Left ventricle myocardium inferior (tissue), 1 donor: ENCODE data around the gene THSD4. TPM values are rescaled to one million over a fixed set of nuclear protein-coding genes. Genes with fewer than 3 reads are reported as not detected.

Source experiments
- DNase-seq: peaks from one replicate; pipeline ENCODE4 v3.0.0-alpha.2; 2020
- H3K27ac ChIP-seq: fragments of 200-600 bp; replicated peaks from 2 replicates; pipeline ENCODE4 v1.8.0; 2021
- H3K27me3 ChIP-seq: fragments of 200-600 bp; 2 replicates; pipeline ENCODE4 v1.8.0; 2021; ENCODE audit warnings: low read depth
- H3K36me3 ChIP-seq: fragments of 200-600 bp; 2 replicates; pipeline ENCODE4 v1.8.0; 2021
- H3K4me1 ChIP-seq: fragments of 200-600 bp; 2 replicates; pipeline ENCODE4 v1.8.0; 2021
- H3K4me3 ChIP-seq: fragments of 200-600 bp; 2 replicates; pipeline ENCODE4 v1.8.0; 2021; ENCODE audit warnings: mild to moderate bottlenecking, moderate library complexity
- H3K9me3 ChIP-seq: fragments of 200-600 bp; replicated peaks from 2 replicates; pipeline ENCODE4 v1.8.0; 2021
- intact Hi-C: fragments of 100-400 bp; cut with micrococcal nuclease; formaldehyde crosslinking; loops from one replicate; pipeline ENCODE4 v1.11.0; 2022
- total RNA-seq: library from RNA; stranded (reverse); fragmentation: NEBNext Ultra II Directional; extraction: Animal tissue kit (Norgen Biotek cat#: 25700); gene quantifications from one replicate; pipeline ENCODE4 v1.2.1, GENCODE V29; 2021
- TF ChIP-seq, protein P1 (sequence below): fragments of 200-600 bp; IDR thresholded peaks from 2 replicates; pipeline ENCODE4 v1.8.0; 2021; ENCODE audit warnings: antibody characterized with exemption, mild to moderate bottlenecking, borderline replicate concordance
- donor health status: DM: no; HTN: yes; CAD: no; lungs with severe emphysema.

Gene THSD4
- total RNA-seq, 1 donor from 2014 or later: 95.8 TPM

DNA sequence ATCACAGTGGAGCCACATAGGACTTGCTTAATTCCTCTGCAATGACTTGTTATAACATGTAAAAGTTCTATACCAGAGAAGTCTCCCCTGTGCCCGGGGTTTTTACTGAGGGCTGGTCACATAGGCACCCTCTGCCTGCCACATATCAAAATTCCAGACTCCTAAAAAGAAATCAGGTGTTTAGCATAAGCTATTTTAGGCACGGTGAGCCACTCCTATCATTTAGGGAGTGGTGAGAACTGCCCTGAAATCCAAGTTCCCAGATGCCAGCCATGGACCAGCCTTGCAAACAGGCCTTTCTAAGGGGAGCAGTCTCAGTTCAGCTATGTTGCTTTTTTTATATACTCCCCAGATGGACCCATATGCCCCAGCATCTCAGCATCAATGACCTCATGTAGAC, 130.3 kb downstream of the THSD4 start:
- H3K27me3 ChIP-seq: no peaks in the 10 kb centered on the region
- peak overlapping the region; percentile 79 for H3K27ac ChIP-seq
- no peak overlapping the region for H3K4me3 ChIP-seq
- H3K36me3 ChIP-seq: peaks cover 8% of the 10 kb centered on the region
- intact Hi-C loops: no loop called here
- DNase-seq: no peak
- no peaks in the 10 kb centered on the region for H3K9me3 ChIP-seq
- H3K4me1 ChIP-seq: peaks cover 31% of the 10 kb centered on the region
- TF ChIP-seq, protein P1, sequence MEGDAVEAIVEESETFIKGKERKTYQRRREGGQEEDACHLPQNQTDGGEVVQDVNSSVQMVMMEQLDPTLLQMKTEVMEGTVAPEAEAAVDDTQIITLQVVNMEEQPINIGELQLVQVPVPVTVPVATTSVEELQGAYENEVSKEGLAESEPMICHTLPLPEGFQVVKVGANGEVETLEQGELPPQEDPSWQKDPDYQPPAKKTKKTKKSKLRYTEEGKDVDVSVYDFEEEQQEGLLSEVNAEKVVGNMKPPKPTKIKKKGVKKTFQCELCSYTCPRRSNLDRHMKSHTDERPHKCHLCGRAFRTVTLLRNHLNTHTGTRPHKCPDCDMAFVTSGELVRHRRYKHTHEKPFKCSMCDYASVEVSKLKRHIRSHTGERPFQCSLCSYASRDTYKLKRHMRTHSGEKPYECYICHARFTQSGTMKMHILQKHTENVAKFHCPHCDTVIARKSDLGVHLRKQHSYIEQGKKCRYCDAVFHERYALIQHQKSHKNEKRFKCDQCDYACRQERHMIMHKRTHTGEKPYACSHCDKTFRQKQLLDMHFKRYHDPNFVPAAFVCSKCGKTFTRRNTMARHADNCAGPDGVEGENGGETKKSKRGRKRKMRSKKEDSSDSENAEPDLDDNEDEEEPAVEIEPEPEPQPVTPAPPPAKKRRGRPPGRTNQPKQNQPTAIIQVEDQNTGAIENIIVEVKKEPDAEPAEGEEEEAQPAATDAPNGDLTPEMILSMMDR: no peak

- no peak for DNase-seq
- H3K9me3 ChIP-seq: no peaks in the 10 kb centered on the region
- H3K4me3 ChIP-seq: no peak overlapping the region
- no peaks in the 10 kb centered on the region for H3K27me3 ChIP-seq
- H3K36me3 ChIP-seq: no peaks in the 10 kb centered on the region
- intact Hi-C loops: no loop called here
- no peak overlapping the region for H3K27ac ChIP-seq
- TF ChIP-seq, protein P1: no peak
- peaks cover 51% of the 10 kb centered on the region for H3K4me1 ChIP-seq
Observed at GRCh38 chr15:71248386-71248785, 133.1 kb downstream of the THSD4 start.

GRCh38 chr15:71249986-71250385, 134.7 kb downstream of the THSD4 start:
- no peaks in the 10 kb centered on the region for H3K27me3 ChIP-seq
- intact Hi-C loops: no loop called here
- H3K4me3 ChIP-seq: no peak overlapping the region
- no peak for DNase-seq
- H3K4me1 ChIP-seq: peaks cover 67% of the 10 kb centered on the region
- no peaks in the 10 kb centered on the region for H3K36me3 ChIP-seq
- no peaks in the 10 kb centered on the region for H3K9me3 ChIP-seq
- TF ChIP-seq, protein P1: no peak
- peak overlapping the region; percentile 66 for H3K27ac ChIP-seq

DNA sequence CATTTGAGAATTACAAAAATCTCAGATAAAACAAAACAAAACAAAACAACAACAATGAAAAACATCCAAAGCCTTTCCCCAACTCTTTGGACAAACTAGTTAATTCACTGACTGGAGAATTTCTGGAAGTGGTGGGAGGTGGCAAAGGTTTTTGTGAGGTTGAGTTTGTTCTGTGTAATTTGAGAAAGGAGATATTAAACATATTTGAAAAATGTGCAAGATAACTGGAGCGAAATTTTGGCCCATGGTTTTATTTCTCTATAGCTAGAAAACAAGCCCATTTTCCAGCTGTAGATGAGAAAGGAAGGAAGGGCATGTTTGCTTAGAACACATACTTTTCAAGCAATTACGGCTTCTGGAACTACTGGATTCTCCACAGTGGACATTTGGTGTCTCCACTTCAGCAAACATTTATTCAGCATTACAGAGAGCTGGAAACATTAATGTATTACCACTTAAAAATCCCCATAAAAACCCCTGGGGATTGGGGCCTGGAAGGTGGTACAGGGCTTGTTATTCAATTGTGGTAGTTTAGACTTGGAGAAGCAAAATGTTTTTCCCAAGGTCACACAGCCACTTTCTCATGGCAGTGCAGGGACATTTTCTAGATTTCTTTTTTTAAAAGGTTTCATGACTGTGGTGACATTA, 135.8 kb downstream of the THSD4 start:
- no peak overlapping the region for H3K4me3 ChIP-seq
- peaks cover 56% of the 10 kb centered on the region for H3K4me1 ChIP-seq
- H3K9me3 ChIP-seq: no peaks in the 10 kb centered on the region
- no peak for DNase-seq
- H3K36me3 ChIP-seq: no peaks in the 10 kb centered on the region
- TF ChIP-seq, protein P1: no peak
- no peaks in the 10 kb centered on the region for H3K27me3 ChIP-seq
- intact Hi-C loops: no loop called here
- H3K27ac ChIP-seq: peak overlapping the region; percentile 66

DNA sequence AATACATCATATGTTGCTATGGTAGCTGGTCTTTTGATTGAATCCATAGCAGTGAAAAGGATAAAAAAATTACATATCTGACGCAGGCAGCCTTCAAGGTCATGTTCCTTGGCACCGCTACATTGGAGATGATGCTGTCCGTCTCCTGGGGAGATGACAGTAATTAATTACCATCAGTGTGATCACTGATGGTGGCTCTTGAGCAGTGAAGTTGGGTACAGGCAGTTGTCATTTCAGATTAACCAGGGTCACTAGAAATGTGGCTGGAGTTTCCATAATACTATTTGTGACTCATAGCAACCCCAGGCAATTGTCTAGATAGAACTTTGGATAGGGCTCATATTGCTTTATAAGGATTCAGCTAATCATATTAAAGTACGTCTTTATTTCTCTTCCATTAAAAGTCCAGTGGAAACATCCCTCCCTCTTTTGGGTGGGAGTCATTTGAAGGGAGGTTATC, 136.3 kb downstream of the THSD4 start:
- intact Hi-C loops: no loop called here
- no peak for DNase-seq
- peaks cover 54% of the 10 kb centered on the region for H3K4me1 ChIP-seq
- TF ChIP-seq, protein P1: no peak
- peak overlapping the region; percentile 66 for H3K27ac ChIP-seq
- H3K36me3 ChIP-seq: peaks cover 3% of the 10 kb centered on the region
- no peaks in the 10 kb centered on the region for H3K27me3 ChIP-seq
- H3K9me3 ChIP-seq: no peaks in the 10 kb centered on the region
- no peak overlapping the region for H3K4me3 ChIP-seq
